ENCODE measurements around the gene LRRC7. TPM values are rescaled to one million over a fixed set of nuclear protein-coding genes. Genes with fewer than 3 reads are reported as not detected.

Gene LRRC7
- total RNA-seq, 2 experiments from 2014 or later: 0.14 to 0.20 TPM

DNA sequence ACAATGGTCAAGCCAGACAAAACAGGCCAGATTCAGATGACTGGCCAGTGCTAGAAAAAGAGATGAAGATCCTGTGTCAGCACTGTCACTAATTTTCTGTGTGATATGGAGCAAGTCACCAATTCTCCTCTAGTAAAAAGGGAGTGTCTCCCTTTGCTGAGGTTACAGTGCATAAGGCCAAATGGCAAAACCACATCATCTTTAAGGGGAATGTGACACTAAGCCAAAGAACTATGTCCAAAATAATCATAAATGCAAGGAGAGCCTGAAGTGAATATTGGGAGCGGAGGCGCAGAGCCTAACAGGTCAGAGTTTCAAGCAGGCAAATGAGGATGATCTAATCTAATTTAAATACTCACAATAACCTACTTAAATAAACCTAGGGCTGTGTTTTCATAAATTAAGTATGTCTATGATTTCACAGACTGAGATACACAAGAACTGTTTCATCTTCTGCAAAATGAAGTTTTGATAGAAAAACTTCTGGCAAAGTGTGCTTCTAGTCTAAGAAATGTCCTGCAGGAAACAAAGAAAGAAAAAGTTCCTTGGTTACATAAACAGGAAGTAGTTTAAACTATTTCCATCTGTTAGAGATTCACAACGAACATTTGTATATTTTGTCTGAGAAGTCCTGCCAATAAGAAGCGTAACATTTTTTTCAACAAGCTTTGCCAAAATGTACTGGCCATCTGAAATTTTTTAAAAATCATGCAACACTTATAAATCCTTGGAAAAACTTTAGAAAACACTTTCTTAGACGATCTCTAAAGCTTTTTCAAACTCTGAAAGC, 347.4 kb downstream of the LRRC7 start:
- Histone ChIP-seq H3K36me3 (ENCODE audit: insufficient read depth, low read length) (no peaks in the 10 kb centered on the region), H3K27ac (ENCODE audit: low read depth in 1 of 2, low read length in 2 of 2) (no peak overlapping the region), H3K4me1 (ENCODE audit: insufficient read depth, low read length) (no peaks in the 10 kb centered on the region), H3K27me3 (ENCODE audit: control insufficient read depth in 1 of 2, insufficient read depth in 2 of 2, low read length in 2 of 2) (no peaks in the 10 kb centered on the region), H3K4me3 (ENCODE audit: low read length) (no peak overlapping the region), H3K9me3 (ENCODE audit: control insufficient read depth in 1 of 2, insufficient read depth in 1 of 2, low read length in 2 of 2) (peaks cover 0 to 15% of the 10 kb centered on the region in 2 experiments)
- intact Hi-C loops (cut with DNase I, micrococcal nuclease): no loop called here
- Mint-ChIP-seq H3K4me3 (no peak overlapping the region), H3K4me1 (ENCODE audit: low read depth) (no peaks in the 10 kb centered on the region), H3K36me3 (ENCODE audit: low read depth) (no peaks in the 10 kb centered on the region), H3K27me3 (no peaks in the 10 kb centered on the region), H3K27ac (no peak overlapping the region), H3K9me3 (peaks cover 8% of the 10 kb centered on the region)
- DNase-seq (no peak), ATAC-seq (ENCODE audit: poor library complexity) (no peak)
- TF ChIP-seq, protein P1, sequence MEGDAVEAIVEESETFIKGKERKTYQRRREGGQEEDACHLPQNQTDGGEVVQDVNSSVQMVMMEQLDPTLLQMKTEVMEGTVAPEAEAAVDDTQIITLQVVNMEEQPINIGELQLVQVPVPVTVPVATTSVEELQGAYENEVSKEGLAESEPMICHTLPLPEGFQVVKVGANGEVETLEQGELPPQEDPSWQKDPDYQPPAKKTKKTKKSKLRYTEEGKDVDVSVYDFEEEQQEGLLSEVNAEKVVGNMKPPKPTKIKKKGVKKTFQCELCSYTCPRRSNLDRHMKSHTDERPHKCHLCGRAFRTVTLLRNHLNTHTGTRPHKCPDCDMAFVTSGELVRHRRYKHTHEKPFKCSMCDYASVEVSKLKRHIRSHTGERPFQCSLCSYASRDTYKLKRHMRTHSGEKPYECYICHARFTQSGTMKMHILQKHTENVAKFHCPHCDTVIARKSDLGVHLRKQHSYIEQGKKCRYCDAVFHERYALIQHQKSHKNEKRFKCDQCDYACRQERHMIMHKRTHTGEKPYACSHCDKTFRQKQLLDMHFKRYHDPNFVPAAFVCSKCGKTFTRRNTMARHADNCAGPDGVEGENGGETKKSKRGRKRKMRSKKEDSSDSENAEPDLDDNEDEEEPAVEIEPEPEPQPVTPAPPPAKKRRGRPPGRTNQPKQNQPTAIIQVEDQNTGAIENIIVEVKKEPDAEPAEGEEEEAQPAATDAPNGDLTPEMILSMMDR (IDR thresholded peaks at IDR 0.05): no peak
- CTCF ChIA-PET: no interaction called here
- POLR2A ChIA-PET: no interaction called here

GRCh38 chr1:69919129-69919921, 351.6 kb downstream of the LRRC7 start:
- POLR2A ChIA-PET: no interaction called here
- TF ChIP-seq, protein P1 (IDR thresholded peaks at IDR 0.05): no peak
- Mint-ChIP-seq H3K4me1 (ENCODE audit: low read depth) (no peaks in the 10 kb centered on the region), H3K27me3 (no peaks in the 10 kb centered on the region), H3K36me3 (ENCODE audit: low read depth) (no peaks in the 10 kb centered on the region), H3K27ac (no peak overlapping the region), H3K9me3 (peaks cover 14% of the 10 kb centered on the region), H3K4me3 (no peak overlapping the region)
- intact Hi-C loops (cut with DNase I, micrococcal nuclease): no loop called here
- peaks cover 0 to 11% of the 10 kb centered on the region in 2 experiments for H3K9me3 ChIP-seq (ENCODE audit: control insufficient read depth in 1 of 2, insufficient read depth in 1 of 2, low read length in 2 of 2)
- H3K4me3 ChIP-seq (ENCODE audit: low read length): no peak overlapping the region
- no peaks in the 10 kb centered on the region for H3K36me3 ChIP-seq (ENCODE audit: insufficient read depth, low read length)
- ATAC-seq (ENCODE audit: poor library complexity): no peak
- no peaks in the 10 kb centered on the region for H3K4me1 ChIP-seq (ENCODE audit: insufficient read depth, low read length)
- no peak overlapping the region for H3K27ac ChIP-seq (ENCODE audit: low read depth in 1 of 2, low read length in 2 of 2)
- no peaks in the 10 kb centered on the region for H3K27me3 ChIP-seq (ENCODE audit: control insufficient read depth in 1 of 2, insufficient read depth in 2 of 2, low read length in 2 of 2)
- DNase-seq: no peak
- CTCF ChIA-PET: no interaction called here

GRCh38 chr1:69919922-69920273, 352.2 kb downstream of the LRRC7 start:
- H3K4me1 ChIP-seq (ENCODE audit: insufficient read depth, low read length): no peaks in the 10 kb centered on the region
- no peaks in the 10 kb centered on the region for H3K36me3 ChIP-seq (ENCODE audit: insufficient read depth, low read length)
- Mint-ChIP-seq H3K9me3 (peaks cover 14% of the 10 kb centered on the region), H3K4me1 (ENCODE audit: low read depth) (no peaks in the 10 kb centered on the region), H3K27ac (no peak overlapping the region), H3K4me3 (no peak overlapping the region), H3K36me3 (ENCODE audit: low read depth) (no peaks in the 10 kb centered on the region), H3K27me3 (no peaks in the 10 kb centered on the region)
- TF ChIP-seq, protein P1 (IDR thresholded peaks at IDR 0.05): no peak
- ATAC-seq (ENCODE audit: poor library complexity) (no peak), DNase-seq (no peak)
- ChIA-PET CTCF (no interaction called here), POLR2A (no interaction called here)
- no peak overlapping the region for H3K27ac ChIP-seq (ENCODE audit: low read depth in 1 of 2, low read length in 2 of 2)
- H3K27me3 ChIP-seq (ENCODE audit: control insufficient read depth in 1 of 2, insufficient read depth in 2 of 2, low read length in 2 of 2): no peaks in the 10 kb centered on the region
- intact Hi-C loops (cut with DNase I, micrococcal nuclease): no loop called here
- no peak overlapping the region for H3K4me3 ChIP-seq (ENCODE audit: low read length)
- peaks cover 0 to 11% of the 10 kb centered on the region in 2 experiments for H3K9me3 ChIP-seq (ENCODE audit: control insufficient read depth in 1 of 2, insufficient read depth in 1 of 2, low read length in 2 of 2)

Data from CD4-positive, alpha-beta T cell (primary cell).